HG02678 (cell line): Measurements from ENCODE around the gene LRG1.
"Not testable (repeated sequence)": the region's sequence is repeated elsewhere in the genome, so short reads cannot be mapped to it uniquely, and the experiment has no call there.

ENCODE experiments used
- ATAC-seq: cut with Tn5 transposase; IDR thresholded peaks from one replicate; pipeline ENCODE4 v1.9.1; 2021; ENCODE audit warnings: mild to moderate bottlenecking, moderate library complexity; ENCODE audit not compliant: unreplicated experiment

The LRG1 gene

DNA sequence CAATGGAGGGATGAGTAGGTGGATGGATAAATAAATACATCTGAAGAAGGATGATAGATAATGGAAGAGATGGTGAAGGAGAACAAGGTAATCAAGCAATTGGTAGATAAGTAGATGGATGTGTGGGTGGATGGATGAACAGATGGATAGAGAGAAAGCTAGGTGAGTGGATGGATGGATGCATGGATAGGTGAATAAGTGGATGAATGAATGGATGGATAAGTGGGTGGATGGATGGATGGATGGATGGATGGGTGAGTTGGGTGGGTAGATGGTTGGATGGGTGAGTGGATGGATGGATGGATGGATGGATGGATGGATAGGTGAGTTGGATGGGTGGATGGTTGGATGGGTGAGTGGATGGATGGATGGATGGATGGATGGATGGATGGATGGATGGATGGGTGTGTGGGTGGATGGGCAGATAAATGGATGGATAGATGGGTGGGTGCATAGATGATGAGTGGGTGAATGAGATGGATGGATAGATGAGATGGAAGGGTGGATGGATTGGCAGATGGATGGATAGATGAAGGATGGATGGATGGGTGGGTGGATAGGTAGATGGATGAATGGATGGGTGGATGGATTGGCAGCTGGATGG lies 13.4 kb upstream of the LRG1 start:
- no peak for ATAC-seq

DNA sequence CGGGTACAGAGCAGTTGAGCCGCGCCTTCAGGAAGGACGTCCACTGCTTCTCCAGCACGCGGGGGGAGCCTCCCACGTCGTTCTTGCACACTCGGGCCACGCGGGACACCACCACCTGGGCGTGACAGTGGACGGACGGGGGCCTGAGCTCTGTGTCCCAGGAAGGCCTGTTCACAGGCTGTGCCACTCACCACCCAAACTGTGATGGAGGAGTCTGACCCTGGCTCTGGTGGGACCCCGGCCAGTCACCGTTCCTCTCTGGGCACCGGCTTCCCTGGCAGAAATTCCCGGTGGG lies 12.6 kb upstream of the LRG1 start:
- no peak for ATAC-seq

DNA sequence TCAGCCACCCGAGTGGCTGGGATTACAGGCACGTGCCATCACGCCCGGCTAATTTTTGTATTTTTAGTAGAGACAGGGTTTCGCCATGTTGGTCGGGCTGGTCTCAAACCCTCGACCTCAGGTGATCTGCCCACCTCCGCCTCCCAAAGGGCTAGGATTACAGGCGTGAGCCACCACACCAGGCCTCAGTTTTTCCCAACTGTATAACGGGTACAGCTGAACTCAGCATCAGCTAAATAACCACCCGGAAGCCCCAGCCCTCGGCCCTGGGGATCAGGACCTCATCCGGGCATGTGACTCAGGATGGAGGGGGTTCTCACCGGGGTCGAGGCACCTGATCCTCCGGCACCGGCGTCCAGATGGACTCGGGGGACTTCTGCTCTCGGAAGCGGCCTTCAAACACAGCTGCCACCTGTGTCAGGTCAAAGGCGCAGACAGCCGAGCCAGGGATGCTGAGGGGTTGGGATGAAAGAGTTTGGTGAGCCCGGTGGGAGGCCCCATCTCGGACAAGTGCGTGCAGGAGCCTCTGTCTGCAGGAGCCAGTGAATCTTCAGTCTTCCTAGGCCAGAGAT lies 10.7 kb upstream of the LRG1 start:
- ATAC-seq: no peak

DNA sequence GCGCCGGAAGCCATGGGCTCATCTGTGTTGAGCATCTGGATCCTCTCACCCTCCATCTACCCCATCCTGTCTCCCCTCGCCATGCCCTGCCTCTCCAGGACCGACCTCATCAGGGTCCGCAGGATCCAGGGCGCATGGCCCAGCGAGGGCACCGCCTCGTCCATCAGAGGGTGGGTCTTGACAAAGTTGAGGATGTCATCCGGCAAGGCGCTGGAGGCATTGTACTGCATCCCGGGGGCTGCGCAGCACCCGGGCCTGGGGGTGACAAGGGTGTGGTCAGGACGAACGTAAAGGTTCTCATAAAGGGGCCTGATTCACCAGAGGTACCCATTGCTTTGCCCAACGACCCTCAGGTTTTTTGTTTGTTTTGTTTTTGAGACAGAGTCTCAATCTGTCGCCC lies 10.2 kb upstream of the LRG1 start:
- no peak for ATAC-seq

DNA sequence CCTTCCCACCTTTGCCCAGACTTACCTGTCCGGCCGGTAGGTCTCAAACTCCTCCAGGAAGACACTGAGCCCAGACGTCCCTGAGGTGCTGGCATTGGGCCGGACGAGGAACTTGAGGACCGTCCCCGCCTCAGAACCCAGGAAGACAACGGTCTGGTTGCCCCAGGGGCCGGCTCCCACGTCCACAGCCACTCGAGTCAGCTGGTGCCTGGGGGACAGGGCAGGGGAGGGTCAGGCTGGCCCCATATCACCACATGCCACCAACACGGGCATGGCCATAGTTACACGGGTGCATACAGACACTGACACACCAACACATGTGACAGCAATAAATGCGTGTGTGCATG lies 8.4 kb upstream of the LRG1 start:
- no peak for ATAC-seq

DNA sequence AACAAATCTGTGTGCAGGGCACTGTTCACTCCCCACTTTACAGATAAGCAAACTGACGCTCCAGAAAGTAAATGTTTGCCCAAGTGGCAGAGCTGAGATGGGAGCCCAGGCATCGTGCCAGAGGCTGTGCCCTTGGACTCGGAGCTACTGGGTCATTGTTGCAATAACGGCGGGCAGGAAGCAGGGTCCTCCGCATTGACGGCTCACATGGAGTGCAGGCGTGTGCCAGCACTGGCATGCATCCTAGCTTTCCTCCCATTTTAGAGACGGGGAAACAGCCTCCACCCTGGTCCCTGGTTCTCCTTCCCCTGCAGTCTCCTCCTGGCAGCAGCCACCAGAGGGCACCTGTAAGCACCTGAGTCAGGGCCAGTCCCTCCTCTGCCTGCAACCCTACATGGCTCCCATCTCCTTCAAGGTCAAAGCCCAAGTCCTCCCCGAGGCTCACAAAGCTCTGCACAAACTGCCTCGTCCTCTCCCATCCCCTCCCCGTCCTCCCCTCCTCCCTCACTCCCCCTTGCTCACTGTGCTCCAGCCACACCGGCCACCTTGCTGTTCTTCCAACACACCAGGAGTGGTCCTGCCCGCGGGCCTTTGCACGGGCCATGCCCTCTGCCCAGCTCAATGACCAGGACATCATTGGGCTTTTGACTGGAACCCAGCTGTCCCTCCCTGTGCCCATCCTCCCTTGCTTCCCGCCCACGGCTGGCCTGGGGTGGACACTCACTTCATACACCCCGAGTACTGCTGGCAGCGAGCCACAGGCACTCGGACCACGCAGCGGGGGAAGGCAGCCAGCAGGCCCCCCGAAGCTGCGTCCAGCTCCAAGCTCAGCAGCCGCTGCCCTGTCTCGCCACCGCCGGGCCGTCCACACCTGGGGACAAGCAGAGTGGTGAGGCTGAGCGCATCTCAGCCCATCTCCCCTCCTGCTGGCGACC lies 7.7 kb upstream of the LRG1 start:
- no peak for ATAC-seq

DNA sequence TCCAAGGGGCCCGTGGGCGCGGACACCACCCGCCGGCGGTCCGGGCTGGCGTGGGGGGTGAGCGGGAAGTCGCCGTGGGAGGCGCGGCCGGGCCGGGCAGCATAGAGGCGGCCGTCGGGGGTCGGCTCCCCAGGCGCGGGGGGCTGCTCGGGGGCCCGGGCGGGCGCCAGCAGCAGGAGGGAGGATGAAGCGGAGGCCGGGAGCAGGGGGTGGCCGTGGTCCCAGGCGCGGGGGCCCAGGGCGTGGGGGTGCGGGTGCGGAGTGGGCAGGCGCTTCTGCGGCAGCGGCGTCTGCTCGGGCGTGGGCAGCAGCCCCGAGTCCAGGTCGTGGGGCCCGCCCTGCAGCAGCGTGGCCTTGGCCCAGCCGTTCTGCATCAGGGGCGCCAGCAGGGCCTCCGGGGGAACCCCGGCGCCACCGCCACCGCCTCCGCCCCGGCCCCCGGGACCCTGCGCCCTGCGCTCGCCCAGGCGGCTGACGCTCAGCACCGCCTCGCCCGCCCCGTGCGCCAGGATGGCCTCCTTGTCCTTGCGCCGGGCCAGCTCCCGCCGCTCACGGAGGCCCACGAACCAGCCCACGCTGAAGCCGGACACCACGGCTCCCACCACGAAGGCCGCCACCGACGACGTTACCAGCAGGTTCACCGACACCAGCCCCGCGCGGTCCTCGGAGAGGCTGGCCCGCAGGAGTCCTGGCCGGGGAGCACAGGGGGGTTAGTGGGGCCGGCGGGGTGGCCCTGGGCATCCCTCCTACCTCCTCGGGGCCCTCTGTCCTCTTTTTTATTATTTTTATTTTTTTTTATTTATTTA lies 4.2 kb upstream of the LRG1 start:
- no peak for ATAC-seq

DNA sequence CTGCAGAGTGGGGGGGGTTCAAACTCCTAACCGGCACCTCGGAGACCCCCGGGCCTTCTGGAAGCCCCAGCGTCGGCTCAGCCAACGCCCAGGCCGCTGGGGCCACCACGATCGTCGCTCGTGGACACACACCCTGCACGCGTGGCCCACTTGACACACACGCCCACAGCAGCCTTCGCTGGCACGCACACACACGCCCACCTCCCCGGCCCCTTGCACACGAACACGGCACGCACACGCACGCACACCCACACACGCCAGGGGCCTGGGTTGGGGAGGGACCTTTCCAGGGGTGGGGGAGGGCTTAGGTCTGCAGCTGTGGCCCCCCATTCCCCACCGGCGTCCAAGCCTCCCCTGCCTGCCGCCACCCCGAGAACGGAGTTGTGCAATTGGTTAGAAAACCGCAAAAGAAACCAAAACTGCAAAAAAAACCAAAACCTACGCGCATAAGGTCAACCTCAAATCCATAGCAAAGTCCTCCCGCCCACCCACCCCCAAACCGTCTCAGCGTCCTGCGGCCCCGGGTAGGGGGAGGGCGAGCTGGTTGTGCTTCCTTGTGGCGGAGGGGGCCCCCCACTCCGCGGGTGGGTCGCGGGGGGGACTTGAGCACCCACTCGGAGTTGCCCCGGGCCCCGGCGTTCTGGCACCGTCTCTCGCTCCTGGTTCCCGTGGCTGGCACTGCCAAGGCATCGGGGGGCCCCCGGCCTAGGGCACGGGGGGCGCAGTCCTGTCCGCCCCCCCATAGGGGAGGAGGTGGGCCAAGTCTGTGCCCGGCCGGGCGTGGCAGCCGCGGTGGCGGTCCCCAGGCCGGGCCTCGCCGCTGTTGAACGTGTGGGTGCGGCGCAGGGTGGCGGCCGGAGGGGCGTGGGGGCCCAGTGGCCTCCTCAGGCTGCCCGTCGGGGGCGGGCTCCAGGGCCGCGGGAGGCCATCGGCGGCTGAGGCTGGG lies 3.3 kb upstream of the LRG1 start:
- no peak for ATAC-seq

DNA sequence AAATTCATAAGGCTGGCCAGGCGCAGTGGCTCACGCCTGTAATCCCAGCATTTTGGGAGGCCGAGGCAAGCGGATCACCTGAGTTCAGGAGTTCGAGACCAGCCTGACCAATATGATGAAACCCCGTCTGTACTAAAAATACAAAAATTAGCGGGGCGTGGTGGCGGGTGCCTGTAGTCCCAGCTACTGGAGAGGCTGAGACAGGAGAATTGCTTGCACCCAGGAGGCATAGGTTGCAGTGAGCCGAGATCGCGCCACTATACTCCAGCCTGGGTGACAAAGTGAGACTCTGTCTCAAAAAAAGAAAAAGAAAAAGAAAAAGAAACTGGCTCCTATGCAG lies 1.9 kb upstream of the LRG1 start:
- not testable (repeated sequence) for ATAC-seq

DNA sequence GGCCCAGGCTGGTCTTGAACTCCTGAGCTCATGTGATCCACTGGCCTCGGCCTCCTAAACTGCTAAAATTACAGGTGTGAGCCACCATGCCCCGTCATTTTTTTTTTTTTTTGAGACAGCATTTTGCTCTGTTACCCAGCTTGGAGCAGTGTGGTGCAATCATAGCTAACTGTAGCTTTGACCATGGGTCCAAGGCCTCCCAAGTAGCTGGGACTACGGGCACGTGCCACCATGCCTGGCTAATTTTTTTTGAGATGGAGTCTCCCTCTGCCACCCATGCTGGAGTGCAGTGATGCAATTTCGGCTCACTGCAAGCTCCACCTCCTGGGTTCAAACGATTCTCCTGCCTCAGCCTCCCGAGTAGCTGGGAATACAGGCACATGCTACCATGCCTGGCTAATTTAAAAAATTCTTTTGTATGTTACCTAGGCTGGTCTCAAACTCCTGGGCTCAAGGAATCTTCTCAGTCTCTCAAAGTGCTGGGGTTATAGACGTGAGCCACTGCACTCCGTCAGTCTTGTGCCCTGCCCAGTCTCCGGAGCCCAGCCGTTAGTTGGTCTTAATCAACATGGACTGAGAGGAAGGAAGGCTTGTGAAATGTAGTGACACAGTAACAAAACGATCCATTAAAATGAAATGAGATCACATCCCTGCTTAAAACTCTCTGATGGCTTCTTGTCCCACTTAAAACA lies 1.4 kb upstream of the LRG1 start:
- ATAC-seq: no peak

DNA sequence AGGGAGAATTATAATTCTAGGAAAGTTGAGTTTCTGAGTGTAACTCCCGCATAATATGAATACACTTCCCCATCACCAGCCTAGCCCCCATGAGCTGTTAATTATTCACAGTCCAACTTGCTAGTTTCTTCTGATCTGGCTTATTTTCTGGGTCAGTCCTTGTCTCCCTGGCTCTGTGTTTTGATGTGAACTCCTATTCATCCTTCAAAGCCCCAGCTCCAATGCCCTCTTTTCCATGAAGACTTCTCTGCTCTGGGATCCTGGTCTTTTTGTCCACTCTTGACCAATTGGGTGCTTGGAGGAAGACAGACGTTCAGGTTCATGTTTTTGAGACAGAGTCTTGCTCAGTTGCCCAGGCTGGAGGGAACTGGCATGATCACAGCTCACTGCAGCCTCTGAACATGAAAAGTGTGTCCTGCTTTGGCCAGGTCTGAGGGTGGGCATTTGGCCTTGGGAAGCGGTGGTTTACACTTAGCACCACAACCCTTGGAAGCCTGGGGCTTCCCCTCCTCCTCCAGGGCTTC lies 605 bp downstream of the LRG1 start:
- no peak for ATAC-seq

DNA sequence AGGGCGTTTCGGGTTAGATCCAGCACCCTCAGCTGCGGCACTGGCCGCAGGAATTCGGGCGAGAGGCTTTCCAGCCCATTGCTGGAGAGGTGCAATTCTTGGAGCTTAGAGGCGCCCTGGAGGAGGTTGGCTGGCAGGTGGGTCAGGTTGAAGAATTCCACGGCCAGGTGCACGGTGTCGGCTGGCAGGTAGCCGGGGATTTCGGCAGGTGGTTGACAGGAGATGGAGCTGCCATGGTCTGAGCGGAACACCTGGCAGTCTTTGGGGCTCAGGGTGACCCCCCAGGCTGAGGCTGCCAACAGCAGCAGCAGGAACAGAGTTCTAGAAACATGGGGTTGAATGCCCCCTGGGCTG lies 1.3 kb downstream of the LRG1 start:
- no peak for ATAC-seq

DNA sequence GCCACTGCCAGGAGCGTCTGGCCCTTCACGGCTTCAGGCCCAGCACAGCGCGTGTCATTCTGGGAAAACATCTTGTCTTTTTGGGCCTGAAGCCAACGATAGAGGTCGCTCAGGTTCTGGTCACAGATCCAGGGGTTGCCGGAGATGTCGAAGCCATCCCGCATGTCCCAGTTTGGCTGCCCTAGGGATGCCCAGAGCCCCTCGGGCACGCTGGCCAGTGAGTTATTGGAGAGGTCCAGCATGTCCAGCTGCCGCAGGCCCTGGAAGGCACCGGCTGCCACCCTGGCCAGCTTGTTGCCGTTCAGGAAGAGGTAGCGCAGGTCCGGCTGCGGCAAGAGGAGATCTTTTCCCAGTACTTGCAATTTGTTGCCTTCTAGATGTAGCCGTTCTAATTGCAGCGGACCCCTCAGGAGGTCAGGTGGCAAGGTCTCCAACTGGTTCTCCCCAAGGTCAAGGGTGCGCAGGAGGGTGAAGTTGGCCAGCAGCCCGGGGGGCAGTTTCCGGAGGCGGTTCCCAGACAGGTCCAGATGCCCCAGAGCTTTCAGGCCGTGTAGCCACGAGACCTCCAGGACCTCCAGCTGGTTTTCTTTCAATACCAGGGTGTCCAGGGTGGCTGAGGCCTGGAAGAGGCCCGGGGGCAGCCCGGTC lies 1.8 kb downstream of the LRG1 start:
- no peak for ATAC-seq

DNA sequence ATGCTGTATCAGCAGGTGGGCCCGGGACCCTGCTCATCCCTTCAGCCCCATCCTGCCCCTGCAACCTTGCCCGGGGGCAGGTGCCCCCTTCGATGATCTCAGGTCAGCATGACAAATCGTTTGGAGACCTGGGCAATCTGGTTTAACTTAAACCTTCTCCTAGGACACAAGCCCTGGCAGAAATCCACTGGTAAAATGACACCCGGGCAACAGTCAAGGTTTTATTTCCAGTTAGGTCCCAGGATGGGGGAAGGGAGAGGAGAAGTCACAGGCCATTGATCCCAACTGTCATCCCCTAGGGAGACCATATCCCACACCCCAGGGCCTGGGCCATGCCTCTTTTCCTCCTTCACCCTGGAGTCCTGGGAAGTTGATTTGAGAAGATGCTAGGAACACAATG lies 3.0 kb downstream of the LRG1 start:
- ATAC-seq: no peak

DNA sequence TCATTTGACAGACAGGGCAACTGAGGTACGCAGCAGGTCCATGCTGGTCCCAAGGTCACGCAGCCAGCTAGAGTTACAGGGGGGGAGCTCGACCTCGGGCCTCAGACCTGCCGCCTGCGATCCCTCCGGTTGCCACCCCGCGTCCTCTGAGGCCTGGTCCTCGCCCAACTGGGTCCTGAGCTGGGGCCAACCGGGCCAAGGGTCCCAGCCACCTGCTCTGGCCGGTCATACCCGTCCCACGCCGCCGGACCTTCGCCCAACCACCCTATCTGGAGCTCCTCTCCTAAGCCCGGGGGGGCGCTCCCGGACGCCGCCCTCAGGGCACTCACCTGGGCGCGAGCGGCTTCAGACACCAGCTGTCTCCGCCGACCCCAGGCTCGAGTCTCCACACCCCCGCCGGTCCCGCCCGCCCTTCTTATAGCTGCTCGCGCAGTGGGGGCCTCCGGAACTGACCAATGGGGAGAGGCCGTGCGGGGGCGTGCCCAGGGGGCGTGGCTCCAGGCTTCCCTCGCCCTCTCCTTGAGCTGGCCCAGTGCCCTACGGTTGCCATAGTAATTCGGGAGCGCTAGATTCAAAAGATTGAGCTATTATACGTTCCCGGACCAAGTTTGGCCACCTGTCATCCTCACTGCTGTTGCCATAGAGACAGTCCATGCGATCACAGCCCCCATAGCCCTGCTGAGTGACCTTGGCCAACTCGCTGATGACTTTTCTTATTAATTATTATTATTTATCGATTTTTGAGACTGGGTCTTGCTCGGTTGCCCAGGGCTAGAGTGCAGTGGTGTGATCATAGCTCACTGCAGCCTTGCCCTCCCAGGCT lies 4.8 kb downstream of the LRG1 start, which contains the start of gene PLIN5:
PLIN5 (minus strand) TSS at position 389 of the 823 bp plus-strand sequence. CDS start 1,150 bp downstream, outside the sequence.
- no peak for ATAC-seq

DNA sequence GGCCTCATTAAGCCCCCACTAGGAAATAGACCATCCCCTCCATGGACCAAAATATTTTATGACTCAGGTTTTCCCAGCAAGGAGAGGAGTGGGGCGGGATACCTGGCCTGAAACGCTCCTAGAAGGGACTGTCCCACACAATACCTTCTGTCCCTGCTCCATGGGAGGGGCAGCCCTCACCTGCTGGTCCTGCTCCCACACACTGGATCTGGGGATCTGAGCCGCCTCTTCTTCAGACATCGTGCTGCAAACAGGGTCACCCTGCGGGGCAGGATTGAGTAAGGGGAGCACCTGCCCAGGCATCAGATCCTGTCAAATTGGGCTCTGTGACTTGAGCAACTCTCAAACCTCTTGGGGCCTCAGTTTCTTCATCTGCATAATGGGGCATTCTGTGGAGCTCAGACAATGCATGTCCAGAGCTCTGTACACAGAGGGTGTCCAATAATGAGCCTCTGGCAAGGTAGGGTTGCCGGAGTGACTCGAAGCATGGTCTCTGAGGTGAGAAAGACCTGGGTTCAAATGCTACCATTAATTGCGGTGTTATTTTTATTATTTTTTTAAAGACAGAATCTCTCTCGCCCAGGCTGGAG lies 5.9 kb downstream of the LRG1 start:
- no peak for ATAC-seq

DNA sequence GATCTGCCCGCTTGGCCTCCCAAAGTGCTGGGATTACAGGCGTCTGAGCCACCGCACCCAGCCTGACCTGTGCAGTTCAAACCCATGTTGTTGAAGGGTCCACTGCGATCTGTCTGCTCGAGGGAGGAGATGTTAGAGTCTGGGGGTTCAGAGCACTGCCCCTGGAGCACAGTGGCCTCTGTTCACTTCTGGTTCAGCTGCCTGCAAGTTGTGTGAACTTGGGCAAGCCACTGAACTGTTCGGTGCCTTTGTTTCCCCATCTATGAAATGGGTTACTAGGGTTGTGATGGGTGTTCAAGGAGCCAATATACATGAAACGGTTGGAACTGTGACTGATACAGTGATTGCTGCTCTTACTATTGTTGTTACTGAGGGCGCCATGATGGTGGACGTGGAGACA lies 6.5 kb downstream of the LRG1 start:
- no peak for ATAC-seq

DNA sequence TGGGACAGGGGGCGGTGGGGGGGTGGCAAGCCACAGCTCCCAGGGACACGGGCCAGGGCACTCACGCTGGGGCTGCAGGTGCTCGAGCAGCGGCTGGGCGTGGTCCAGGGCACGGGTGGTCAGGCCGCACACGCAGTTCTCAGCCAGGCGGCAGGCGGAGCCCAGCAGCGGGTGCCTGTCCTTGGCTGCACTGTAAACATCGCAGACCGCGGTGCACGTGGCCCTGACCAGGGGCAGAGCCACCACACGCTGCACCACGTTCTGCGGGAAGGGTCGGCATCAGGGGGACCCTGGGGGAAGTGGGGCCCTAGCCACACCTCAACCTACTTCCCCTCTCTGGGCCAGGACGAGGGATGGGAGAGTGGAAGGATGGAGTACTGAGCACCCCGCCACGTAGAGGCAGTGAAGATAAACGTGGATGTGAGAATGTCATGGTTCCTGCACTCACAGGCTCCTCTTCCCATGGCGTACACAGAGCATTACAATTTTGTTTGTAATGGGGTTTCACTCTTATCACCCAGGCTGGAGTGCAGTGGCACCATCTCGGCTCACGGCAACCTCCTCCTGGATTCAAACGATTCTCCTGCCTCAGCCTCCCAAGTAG lies 8.2 kb downstream of the LRG1 start:
- ATAC-seq: no peak
